AG04450 (cell line): ENCODE data around the gene ATF6. TPM values are rescaled to one million over a fixed set of nuclear protein-coding genes. Genes with fewer than 3 reads are reported as not detected.

ENCODE experiments used
- CTCF ChIA-PET: fragments of 300-600, 350-600 bp; formaldehyde crosslinking; extraction: SDS; loops from one replicate; lab custom pipeline; 2022; ENCODE audit warnings: antibody characterized with exemption, inconsistent platforms; lab: Charles Lee
- POLR2A ChIA-PET: fragments of 350-600 bp; formaldehyde crosslinking; extraction: SDS; loops from one replicate; lab custom pipeline; 2021; ENCODE audit warnings: antibody characterized with exemption, inconsistent platforms; lab: Yijun Ruan, JAX
- DNase-seq: peaks from one replicate; pipeline ENCODE4 v3.0.0-alpha.2; 2011; ENCODE audit warnings: low read depth, low spot score
- H3K27ac ChIP-seq: one replicate; pipeline ENCODE4 v1.5.1; 2012; ENCODE audit warnings: low read depth, low read length, control low read depth
- H3K27me3 ChIP-seq: one replicate; pipeline ENCODE4 v1.6.0; 2012; ENCODE audit warnings: low read length; ENCODE audit not compliant: control insufficient read depth, insufficient read depth
- H3K4me3 ChIP-seq: 2 replicates; pipeline ENCODE4 v1.5.1; 2011; ENCODE audit warnings: mild to moderate bottlenecking, low read depth, low read length, control low read depth
- H3K9me3 ChIP-seq: 2 replicates; pipeline ENCODE4 v1.5.1; 2012; ENCODE audit warnings: low read length; ENCODE audit not compliant: control insufficient read depth, insufficient read depth
- CTCF ChIP-seq: IDR thresholded peaks from 2 replicates; pipeline ENCODE4 v1.5.1; 2011; ENCODE audit warnings: low read depth, low read length, control low read depth, inconsistent platforms
- polyA plus RNA-seq: library from polyadenylated mRNA; depleted of rRNA; stranded (reverse); fragments of >200 nt; gene quantifications from 2 replicates; pipeline ENCODE4 v1.2.3, GENCODE V29; 2011

ATF6 gene
- polyA plus RNA-seq, 1 experiment, result 33.6 TPM

GRCh38 chr1:161930064-161930463 lies 163.9 kb downstream of the ATF6 start:
- H3K4me3 ChIP-seq, result no peak overlapping the region
- DNase-seq, result no peak
- POLR2A ChIA-PET, result no interaction called here
- CTCF ChIA-PET, result interaction anchor here (1.6 to 2.1 kb wide), 2 partner anchors 107 to 138 kb away, joined by 11 to 13 read pairs; no protein-coding TSS in a partner anchor
- no peak for TF ChIP-seq CTCF
- no peak overlapping the region for H3K27ac ChIP-seq
- H3K27me3 ChIP-seq, result no peaks in the 10 kb centered on the region
- no peaks in the 10 kb centered on the region for H3K9me3 ChIP-seq

DNA sequence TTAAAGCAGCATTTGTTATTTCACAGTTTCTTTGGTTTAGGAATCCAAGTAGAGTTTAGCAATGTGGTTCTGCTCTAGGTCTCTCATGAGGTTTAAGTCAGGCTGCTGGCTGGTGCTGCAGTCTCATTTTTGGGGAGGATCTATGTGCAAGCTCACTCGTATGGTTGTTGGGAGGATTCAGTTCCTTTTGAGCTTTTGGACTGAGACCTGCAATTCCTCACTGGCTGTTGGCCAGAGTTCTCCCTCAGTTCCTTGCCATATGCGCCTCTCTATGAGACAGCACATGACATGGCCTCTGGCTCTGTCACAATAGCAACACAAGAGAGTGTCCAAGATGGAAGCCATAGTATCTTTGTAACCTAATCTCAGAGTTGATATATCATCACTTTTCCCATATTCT lies 166.5 kb downstream of the ATF6 start:
- POLR2A ChIA-PET, result no interaction called here
- no peak for DNase-seq
- no peaks in the 10 kb centered on the region for H3K27me3 ChIP-seq
- CTCF ChIA-PET, result interaction anchor here (0.5 to 0.8 kb wide), 2 partner anchors 104 to 140 kb away, joined by 3 to 4 read pairs; no protein-coding TSS in a partner anchor
- no peaks in the 10 kb centered on the region for H3K9me3 ChIP-seq
- H3K27ac ChIP-seq, result no peak overlapping the region
- no peak for TF ChIP-seq CTCF
- no peak overlapping the region for H3K4me3 ChIP-seq

DNA sequence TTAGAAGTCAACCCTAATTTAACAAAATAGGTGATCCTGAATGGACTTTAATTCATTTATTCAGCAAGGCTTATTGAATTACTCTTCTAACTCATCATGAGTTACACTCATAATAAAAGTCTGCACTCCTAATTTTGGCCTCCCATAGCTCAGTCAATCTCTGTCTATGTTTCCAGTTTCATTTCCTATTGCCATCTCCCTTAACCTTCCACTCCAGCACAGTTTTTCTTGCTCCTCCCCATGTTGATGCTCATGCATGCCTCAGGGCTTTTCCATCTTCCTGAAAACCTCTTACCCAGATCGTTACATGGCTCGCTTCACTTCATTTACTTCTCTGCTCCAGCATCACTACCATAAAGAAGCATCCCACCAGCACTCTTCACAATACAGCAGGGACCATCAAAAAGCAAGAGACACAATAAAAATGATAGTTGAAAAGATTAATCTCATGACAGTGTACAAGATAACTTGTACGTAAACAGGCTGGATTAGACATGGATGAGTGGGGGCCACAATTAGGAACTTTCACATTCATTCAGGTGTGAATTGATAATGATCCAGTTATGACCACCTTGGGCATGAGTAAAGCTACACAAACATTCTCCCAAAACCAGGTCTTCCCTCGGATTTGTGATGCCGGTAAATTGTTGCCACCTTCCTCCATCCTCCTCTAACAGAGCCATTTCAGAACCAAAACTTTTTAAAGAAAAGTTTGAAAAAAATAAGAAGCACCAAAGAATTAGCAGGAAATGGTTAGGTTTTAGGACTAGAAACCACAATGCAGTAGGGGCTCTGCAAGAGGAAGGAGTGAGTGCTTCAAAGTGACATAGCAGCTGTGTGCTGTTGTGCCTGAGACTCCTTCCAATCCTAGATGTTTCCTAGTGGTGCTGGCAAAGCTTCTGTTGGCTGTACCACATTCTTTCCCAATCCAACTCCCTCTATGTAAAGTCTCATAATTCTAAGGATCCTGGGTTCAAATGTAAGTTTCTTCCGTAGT lies 167.8 kb downstream of the ATF6 start:
- no peak for TF ChIP-seq CTCF
- no peak overlapping the region for H3K4me3 ChIP-seq
- ChIA-PET CTCF (interaction anchor here (1.1 kb wide), 1 partner anchor 11 kb away, joined by 3 read pairs; no protein-coding TSS in a partner anchor), POLR2A (no interaction called here)
- no peak for DNase-seq
- H3K9me3 ChIP-seq, result no peaks in the 10 kb centered on the region
- no peaks in the 10 kb centered on the region for H3K27me3 ChIP-seq
- no peak overlapping the region for H3K27ac ChIP-seq

DNA sequence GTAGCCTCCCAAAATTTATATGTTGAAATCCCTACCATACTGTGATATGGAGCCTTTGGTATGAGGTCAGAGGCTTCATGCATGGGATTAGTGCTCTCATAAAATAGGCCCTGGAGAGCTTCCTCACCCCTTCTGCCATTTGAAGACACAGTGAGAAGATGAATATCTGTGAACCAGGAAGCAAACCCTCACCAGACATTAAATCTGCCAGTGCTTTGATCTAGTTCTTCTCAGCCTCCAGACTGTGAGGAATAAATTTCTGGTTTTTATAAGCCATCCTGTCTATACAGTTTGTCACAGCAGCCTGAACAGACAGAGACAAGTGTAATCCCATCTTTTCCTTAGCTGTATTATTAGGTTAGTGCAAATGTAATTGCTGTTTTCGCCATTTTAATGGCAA lies 169.1 kb downstream of the ATF6 start:
- Histone ChIP-seq H3K27ac (no peak overlapping the region), H3K9me3 (no peaks in the 10 kb centered on the region), H3K27me3 (no peaks in the 10 kb centered on the region), H3K4me3 (no peak overlapping the region)
- CTCF ChIA-PET, result no interaction called here
- POLR2A ChIA-PET, result no interaction called here
- TF ChIP-seq CTCF, result no peak
- DNase-seq, result no peak

- Histone ChIP-seq H3K4me3 (no peak overlapping the region), H3K27ac (no peak overlapping the region), H3K27me3 (no peaks in the 10 kb centered on the region), H3K9me3 (no peaks in the 10 kb centered on the region)
- TF ChIP-seq CTCF, result no peak
- ChIA-PET CTCF (no interaction called here), POLR2A (no interaction called here)
- no peak for DNase-seq
These were observed 170.7 kb downstream of the ATF6 start for GRCh38 chr1:161936786-161937185.
